ENCODE results near the gene OVCA2. TPM values are rescaled to one million over a fixed set of nuclear protein-coding genes. Genes with fewer than 3 reads are reported as not detected.
A peak's percentile ranks its signal among the peaks of the same experiment; 100 is the strongest.

Gene OVCA2
- polyA plus RNA-seq, 6 donors from 2014 or later, result 43.0 to 66.7 (median 58.3) TPM

DNA sequence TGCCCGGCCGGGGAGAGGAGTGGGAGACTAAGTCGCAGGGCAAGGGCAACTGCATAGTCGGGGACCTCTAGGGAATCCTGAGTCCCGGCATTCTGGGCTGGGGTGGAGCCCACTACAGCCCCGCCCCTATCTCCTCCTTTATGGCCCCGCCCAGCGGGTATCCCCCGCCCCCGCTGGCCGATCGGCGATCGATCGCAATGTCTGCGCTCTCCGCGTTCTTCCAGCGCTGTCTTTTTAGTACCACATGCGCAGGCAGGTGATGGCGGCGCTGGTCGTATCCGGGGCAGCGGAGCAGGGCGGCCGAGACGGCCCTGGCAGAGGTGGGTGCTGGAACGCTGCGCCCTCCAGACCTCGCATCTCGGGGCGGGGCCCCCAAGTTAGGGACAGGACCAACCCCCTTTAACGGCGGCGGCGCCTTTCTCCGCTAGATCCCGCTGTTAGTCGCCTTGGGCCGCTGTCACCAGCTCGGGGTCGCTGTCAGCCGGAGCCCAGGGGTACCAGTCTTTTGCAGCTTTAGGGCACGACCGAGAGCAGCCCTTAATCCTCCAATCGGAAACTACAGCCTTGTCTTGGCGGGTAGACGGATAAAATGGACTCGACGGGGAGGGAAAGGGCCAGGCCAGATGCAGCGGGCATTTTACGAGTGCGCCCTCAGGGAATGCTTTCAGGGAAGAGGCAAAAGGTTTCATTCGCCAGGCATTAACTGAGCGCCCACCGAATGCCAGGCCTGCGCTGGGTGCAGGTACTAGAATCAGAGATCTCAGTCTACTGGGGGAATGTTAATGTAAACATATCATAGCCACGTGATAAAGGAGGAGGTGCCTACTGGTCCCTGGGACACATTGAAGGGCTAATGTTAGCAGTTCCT lies 11.7 kb upstream of the OVCA2 start, which contains the start of gene DPH1:
DPH1 (plus strand) TSS at position 243 of the 868 bp plus-strand sequence; CDS start at position 260, 17 bp downstream.
- ATAC-seq (ENCODE audit: low read depth in 2 of 2) (peak; percentile 83 to 87), DNase-seq (peak; percentile 82)
- Mint-ChIP-seq H3K27ac (peak within 1 kb of the TSS; percentile 83 to 97 (median 95)), H3K4me1 (peaks cover 20 to 45% (median 38%) of the 10 kb centered on the region in 3 donors), H3K36me3 (no peaks in the 10 kb centered on the region), H3K4me3 (peak within 1 kb of the TSS; percentile 90 to 99 (median 96)), H3K27me3 (peaks cover 25 to 42% (median 36%) of the 10 kb centered on the region in 3 donors), H3K9me3 (peaks cover 0 to 5% (median 0%) of the 10 kb centered on the region in 7 donors)

DNA sequence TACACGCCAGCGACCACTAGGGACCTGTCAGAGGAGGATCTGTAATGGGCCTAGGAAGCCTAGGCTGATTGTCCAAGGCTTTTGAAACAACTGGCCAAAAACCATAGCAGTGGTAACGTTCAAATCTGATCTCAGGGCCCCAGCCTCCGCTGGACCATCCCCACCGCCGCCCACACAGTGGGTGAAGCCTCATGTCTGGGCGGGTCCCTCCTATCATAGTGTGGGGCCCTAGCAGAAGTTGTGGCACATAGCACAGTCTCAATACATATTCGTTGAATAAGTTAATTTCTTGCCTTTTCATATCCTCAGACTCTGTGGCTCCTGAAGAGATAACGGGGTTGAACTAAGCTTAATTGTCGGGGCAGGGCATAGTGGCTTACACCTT lies 11.1 kb upstream of the OVCA2 start:
- no peak for DNase-seq
- peak overlapping the region; percentile 90 to 99 (median 96) for H3K4me3 Mint-ChIP-seq
- peaks cover 24 to 36% (median 30%) of the 10 kb centered on the region in 3 donors for H3K27me3 Mint-ChIP-seq
- no peaks in the 10 kb centered on the region for H3K36me3 Mint-ChIP-seq
- H3K4me1 Mint-ChIP-seq, result peaks cover 13 to 41% (median 36%) of the 10 kb centered on the region in 3 donors
- peak overlapping the region; percentile 83 to 97 (median 95) for H3K27ac Mint-ChIP-seq
- ATAC-seq (ENCODE audit: low read depth in 2 of 2), result peak; percentile 2 to 3
- H3K9me3 Mint-ChIP-seq, result peaks cover 0 to 5% (median 0%) of the 10 kb centered on the region in 7 donors

DNA sequence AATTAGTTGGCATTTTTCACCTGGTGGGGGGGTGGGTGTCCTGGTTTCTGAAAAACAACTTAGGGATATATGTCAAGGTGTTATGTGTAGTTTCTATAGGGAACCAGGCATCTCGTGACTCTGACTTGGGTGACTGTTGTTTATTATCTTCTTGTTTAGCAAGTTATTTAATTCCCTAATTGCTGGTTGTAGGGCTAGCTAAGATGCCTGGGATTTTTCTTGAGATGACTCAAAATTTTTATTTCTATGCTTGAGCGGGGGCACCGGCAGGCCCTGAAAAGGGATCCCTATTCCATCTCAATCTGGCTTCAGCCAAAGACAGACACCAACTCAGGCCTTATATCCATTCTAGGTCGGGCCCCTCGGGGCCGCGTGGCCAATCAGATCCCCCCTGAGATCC lies 8.7 kb upstream of the OVCA2 start:
- peaks cover 4 to 15% (median 10%) of the 10 kb centered on the region in 3 donors for H3K27me3 Mint-ChIP-seq
- H3K36me3 Mint-ChIP-seq, result peaks cover 0 to 7% of the 10 kb centered on the region in 2 donors
- H3K4me3 Mint-ChIP-seq, result peak overlapping the region in 2 of 8 donors; percentile 27 to 28
- no peak for ATAC-seq (ENCODE audit: low read depth in 2 of 2)
- peak overlapping the region in 3 of 6 donors; percentile 18 to 39 (median 38) for H3K27ac Mint-ChIP-seq
- peaks cover 7 to 34% (median 30%) of the 10 kb centered on the region in 3 donors for H3K4me1 Mint-ChIP-seq
- no peak for DNase-seq
- no peaks in the 10 kb centered on the region for H3K9me3 Mint-ChIP-seq

DNA sequence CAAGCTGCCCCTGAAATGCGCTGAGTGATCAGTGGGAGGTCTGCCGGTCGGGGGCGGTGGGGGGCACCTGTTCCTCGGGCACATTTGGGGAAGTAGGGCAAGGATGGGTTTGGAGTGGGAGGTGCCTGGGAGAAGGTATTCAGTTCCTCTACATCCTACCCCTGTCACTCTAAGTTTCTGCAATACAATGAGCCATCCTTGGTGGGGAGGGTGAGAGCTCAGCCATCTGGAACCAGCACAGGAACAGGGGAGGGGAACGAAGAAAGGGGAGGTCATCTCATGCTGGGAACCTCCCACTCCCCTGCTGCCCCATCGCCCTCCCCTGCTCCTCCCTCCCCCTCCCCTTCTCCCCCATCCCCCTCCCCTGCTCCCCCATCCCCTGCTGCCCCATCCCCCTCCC lies 7.7 kb upstream of the OVCA2 start:
- Mint-ChIP-seq H3K4me3 (no peak overlapping the region), H3K4me1 (peaks cover 7 to 30% (median 27%) of the 10 kb centered on the region in 3 donors), H3K36me3 (peaks cover 5 to 7% of the 10 kb centered on the region in 2 donors), H3K27me3 (peaks cover 0 to 5% (median 0%) of the 10 kb centered on the region in 3 donors), H3K9me3 (no peaks in the 10 kb centered on the region), H3K27ac (no peak overlapping the region)
- DNase-seq, result no peak
- ATAC-seq (ENCODE audit: low read depth in 2 of 2), result no peak

DNA sequence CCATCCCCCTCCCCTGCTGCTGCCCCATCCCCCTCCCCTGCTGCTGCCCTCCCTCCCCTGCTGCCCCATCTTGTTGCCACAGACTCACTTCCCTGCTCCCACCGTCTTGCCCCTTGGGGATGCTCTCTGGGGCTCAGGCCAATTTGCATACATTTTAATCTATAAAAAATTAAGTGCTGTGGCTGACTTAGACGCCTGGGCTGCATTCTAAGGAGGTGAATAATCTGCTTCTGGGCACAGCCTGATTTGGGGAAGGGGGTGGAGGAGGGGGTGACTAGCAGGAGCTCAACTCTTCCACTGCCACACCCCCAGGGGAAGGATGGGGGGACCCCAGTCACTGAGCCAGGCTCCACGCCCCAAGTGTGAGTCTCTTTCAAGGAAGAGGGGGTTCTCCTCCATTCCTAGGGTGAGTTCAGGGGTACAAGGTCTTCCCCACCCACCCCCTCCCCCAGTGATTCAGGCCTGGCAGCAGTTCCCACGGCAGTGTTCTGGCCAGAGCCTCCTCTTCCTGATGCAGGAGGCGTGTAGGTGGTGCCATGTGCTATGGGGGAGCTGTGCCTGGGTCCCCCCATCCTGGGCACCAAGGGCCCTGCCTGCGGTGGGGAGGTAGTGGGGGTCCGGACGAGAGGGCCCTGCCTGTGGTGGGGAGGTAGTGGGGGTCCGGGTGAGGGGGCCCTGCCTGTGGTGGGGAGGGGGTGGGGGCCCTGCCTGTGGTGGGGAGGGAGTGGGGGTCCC lies 6.8 kb upstream of the OVCA2 start:
- peaks cover 5 to 7% of the 10 kb centered on the region in 2 donors for H3K36me3 Mint-ChIP-seq

DNA sequence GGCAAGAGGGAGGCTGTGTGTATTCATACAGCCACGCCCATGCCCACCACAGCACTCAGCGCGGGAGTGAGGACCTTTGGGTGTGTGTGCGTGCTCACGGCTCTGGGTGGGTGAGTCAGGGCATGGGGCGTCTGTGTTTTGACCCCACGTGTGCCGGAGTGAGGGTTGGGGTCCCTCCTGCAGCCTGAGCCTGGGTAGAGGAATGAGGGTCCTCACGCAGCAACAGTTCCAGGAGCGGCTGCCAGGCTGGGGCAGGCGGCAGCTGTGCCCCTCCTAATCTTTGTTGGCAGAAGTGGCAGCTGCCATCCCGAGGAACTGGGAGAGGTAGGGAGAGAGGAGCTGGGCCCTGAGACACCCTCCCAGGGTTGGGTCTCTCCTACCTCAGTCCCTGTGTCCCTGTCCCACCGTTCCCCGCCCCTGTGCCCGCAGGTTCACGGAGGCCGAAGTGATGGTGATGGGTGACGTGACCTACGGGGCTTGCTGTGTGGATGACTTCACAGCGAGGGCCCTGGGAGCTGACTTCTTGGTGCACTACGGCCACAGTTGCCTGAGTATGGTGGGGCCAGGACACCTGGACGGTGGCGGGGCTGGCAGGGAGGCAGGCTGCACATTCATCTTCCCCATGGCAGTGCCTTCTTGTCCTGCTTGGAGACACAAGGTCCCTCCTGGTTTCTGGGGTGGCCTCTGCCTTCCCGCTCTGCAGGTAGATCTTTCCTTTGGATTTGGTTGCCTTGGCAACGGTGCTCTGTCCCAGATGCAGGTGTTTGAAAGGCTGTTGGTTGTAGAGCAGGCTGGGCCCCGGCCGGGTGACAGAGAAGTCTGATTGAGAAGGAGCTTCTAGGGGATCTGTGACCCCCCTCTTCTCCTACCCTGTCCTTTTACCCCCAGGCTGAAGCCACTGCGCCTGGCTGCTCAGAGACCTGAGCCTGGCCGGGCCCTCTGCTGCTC lies 6.0 kb upstream of the OVCA2 start:
- Mint-ChIP-seq H3K9me3 (no peaks in the 10 kb centered on the region), H3K27ac (peak overlapping the region in 1 of 6 donors; percentile 47), H3K36me3 (peaks cover 5 to 7% of the 10 kb centered on the region in 2 donors), H3K27me3 (no peaks in the 10 kb centered on the region), H3K4me3 (no peak overlapping the region), H3K4me1 (peaks cover 3 to 24% (median 17%) of the 10 kb centered on the region in 3 donors)
- ATAC-seq (ENCODE audit: low read depth in 2 of 2) (no peak), DNase-seq (no peak)

More for the DNA sequence above, 6.8 kb upstream of the OVCA2 start:
- no peak overlapping the region for H3K27ac Mint-ChIP-seq
- H3K4me1 Mint-ChIP-seq, result peaks cover 7 to 27% (median 26%) of the 10 kb centered on the region in 3 donors
- no peaks in the 10 kb centered on the region for H3K9me3 Mint-ChIP-seq
- H3K4me3 Mint-ChIP-seq, result no peak overlapping the region
- ATAC-seq (ENCODE audit: low read depth in 2 of 2) (no peak), DNase-seq (no peak)
- no peaks in the 10 kb centered on the region for H3K27me3 Mint-ChIP-seq

DNA sequence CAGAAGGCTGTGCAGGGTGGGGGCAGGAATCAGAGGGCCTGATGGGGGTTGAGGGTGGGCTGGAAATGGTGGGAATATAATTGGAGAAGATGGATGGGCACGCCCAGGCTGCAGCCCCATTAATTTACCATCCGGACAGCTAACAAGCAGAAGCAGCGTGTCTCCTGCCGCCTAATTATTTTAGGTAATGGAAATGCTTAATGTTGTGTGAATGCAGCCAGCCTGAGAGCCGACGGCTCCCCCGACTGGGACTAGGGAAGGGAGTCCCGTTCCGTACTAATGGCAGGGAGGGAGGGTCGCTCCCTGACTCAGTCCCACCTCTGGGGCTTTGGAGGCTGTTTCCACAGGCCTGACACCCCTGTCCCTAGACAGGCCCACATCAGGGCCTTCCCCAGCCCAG lies 4.7 kb upstream of the OVCA2 start:
- Mint-ChIP-seq H3K9me3 (no peaks in the 10 kb centered on the region), H3K4me1 (peaks cover 2 to 18% (median 13%) of the 10 kb centered on the region in 3 donors), H3K36me3 (peaks cover 5 to 7% of the 10 kb centered on the region in 2 donors), H3K27me3 (no peaks in the 10 kb centered on the region), H3K4me3 (no peak overlapping the region), H3K27ac (no peak overlapping the region)
- DNase-seq, result no peak
- no peak for ATAC-seq (ENCODE audit: low read depth in 2 of 2)

DNA sequence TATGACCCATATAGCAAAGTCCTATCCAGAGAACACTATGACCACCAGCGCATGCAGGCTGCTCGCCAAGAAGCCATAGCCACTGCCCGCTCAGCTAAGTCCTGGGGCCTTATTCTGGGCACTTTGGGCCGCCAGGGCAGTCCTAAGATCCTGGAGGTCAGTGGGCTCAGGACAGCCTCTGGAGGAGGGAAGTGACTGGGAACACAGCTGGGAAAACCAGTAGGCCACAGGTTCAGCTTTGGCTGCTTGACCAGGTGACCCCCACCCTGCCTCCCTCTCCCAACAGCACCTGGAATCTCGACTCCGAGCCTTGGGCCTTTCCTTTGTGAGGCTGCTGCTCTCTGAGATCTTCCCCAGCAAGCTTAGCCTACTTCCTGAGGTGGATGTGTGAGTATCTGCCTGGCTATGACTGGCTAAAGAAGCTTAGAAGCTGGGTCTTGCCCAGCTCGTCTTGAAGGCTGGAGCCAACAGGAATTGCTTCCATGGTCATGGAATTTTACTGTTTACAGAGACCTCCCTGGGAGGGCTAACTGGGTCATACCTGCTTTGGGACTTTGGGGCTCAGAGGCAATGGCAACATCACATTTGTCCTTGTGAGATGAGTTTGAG lies 1.5 kb upstream of the OVCA2 start:
- ATAC-seq (ENCODE audit: low read depth in 2 of 2) (no peak), DNase-seq (no peak)
- H3K4me3 Mint-ChIP-seq, result peak overlapping the region in 7 of 8 donors; percentile 42 to 97 (median 73)
- peak overlapping the region in 2 of 6 donors; percentile 54 to 67 for H3K27ac Mint-ChIP-seq
- H3K27me3 Mint-ChIP-seq, result no peaks in the 10 kb centered on the region
- H3K9me3 Mint-ChIP-seq, result no peaks in the 10 kb centered on the region
- peaks cover 5 to 7% of the 10 kb centered on the region in 2 donors for H3K36me3 Mint-ChIP-seq
- H3K4me1 Mint-ChIP-seq, result peaks cover 13 to 23% (median 20%) of the 10 kb centered on the region in 3 donors

DNA sequence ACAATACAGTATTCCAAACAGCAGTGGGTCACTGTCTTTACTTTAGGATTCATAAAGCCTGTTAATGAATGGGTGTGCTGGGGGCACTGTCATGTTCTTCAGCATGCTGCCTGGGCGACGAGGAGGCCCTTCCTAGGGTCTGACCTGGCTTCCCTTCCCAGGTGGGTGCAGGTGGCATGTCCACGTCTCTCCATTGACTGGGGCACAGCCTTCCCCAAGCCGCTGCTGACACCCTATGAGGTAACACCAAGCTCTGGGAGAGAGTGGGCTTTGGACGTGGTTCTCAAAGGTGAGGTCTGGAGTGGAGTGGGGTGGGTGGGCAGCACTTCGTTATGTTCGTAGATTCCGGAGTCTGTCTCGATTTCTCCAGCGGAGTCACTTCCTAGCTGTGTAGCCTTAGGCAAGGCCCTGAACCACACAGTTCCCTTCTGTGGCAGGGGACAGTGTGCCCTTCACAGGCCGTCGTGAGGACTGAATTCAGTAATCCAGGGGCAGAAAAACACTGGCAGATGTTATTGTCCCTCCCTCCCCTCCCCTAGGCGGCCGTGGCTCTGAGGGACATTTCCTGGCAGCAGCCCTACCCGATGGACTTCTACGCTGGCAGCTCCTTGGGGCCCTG lies 771 bp upstream of the OVCA2 start:
- ATAC-seq (ENCODE audit: low read depth in 2 of 2) (no peak), DNase-seq (no peak)
- Mint-ChIP-seq H3K4me1 (peaks cover 13 to 23% (median 20%) of the 10 kb centered on the region in 3 donors), H3K27ac (peak overlapping the region in 4 of 6 donors; percentile 54 to 98 (median 78)), H3K9me3 (no peaks in the 10 kb centered on the region), H3K36me3 (peaks cover 5 to 7% of the 10 kb centered on the region in 2 donors), H3K27me3 (no peaks in the 10 kb centered on the region), H3K4me3 (peak overlapping the region; percentile 47 to 97 (median 91))

DNA sequence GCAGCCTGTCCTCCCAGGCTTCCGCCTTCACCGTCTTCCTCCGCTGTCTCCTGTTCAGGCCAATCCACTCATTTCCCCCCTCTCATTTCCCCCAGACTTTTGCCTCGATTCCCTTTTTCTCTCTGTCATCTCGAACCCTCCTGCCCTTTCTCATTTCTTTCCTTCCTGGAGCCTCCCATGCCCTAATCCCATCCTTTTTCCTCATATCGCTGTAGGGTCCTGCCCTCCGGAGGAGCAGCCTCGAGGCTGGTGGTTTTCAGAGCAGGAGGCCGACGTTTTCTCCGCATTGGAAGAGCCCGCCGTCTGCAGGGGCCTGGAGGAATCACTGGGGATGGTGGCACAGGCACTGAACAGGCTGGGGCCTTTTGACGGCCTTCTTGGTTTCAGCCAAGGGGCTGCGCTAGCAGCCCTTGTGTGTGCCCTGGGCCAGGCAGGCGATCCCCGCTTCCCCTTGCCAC lies 597 bp downstream of the OVCA2 start:
- Mint-ChIP-seq H3K27ac (peak overlapping the region; percentile 92 to 98 (median 96)), H3K9me3 (no peaks in the 10 kb centered on the region), H3K27me3 (no peaks in the 10 kb centered on the region), H3K4me3 (peak overlapping the region; percentile 89 to 97 (median 92)), H3K4me1 (peaks cover 13 to 23% (median 20%) of the 10 kb centered on the region in 3 donors), H3K36me3 (peaks cover 0 to 5% of the 10 kb centered on the region in 2 donors)
- ATAC-seq (ENCODE audit: low read depth in 2 of 2) (no peak), DNase-seq (no peak)

DNA sequence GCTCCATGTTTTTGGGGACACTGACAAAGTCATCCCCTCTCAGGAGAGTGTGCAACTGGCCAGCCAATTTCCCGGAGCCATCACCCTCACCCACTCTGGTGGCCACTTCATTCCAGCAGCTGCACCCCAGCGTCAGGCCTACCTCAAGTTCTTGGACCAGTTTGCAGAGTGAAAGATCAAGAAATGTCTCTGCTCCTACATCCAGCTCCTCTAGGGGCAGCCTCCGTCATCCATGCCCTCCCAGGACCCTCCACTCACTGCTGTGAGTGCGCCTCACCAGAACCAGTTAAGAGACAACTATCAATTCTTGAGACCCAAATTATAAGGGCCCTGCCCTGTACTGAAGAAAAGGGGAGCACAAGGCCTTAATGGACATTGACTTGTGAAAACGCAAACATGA lies 1.1 kb downstream of the OVCA2 start:
- H3K4me3 Mint-ChIP-seq, result peak overlapping the region; percentile 89 to 97 (median 92)
- H3K36me3 Mint-ChIP-seq, result peaks cover 0 to 5% of the 10 kb centered on the region in 2 donors
- H3K27ac Mint-ChIP-seq, result peak overlapping the region in 5 of 6 donors; percentile 87 to 98 (median 96)
- DNase-seq, result no peak
- peaks cover 14 to 23% (median 20%) of the 10 kb centered on the region in 3 donors for H3K4me1 Mint-ChIP-seq
- no peak for ATAC-seq (ENCODE audit: low read depth in 2 of 2)
- peaks cover 0 to 3% (median 2%) of the 10 kb centered on the region in 3 donors for H3K27me3 Mint-ChIP-seq
- H3K9me3 Mint-ChIP-seq, result no peaks in the 10 kb centered on the region

Measured in naive B cell (primary cell).